Lower leg skin (tissue), 4 donors: ENCODE data around the gene CD59. TPM values are rescaled to one million over a fixed set of nuclear protein-coding genes. Genes with fewer than 3 reads are reported as not detected.
"Not testable (repeated sequence)": the region's sequence is repeated elsewhere in the genome, so short reads cannot be mapped to it uniquely, and the experiment has no call there.

ENCODE experiments used
- DNase-seq, 2 donors: peaks; one replicate each; pipeline ENCODE4 v3.0.0-alpha.2; 2019; ENCODE audit warnings: low spot score in 2 of 2
- H3K4me3 ChIP-seq: fragments of 200-600 bp; sonication (generic); 2 replicates; pipeline ENCODE4 v1.5.1; 2017; ENCODE audit warnings: mild to moderate bottlenecking, low read depth; ENCODE audit not compliant: poor library complexity, severe bottlenecking
- CTCF ChIP-seq, 3 donors: fragments of 450-650 bp; IDR thresholded peaks; one replicate each; pipeline ENCODE4 v1.5.1; 2016; ENCODE audit warnings: antibody characterized with exemption in 3 of 3, mild to moderate bottlenecking in 3 of 3, moderate library complexity in 2 of 3
- POLR2A ChIP-seq, 2 donors: fragments of 450-650 bp; IDR thresholded peaks; one replicate each; pipeline ENCODE4 v1.6.1; 2016 to 2017; ENCODE audit warnings: antibody characterized with exemption in 2 of 2, mild to moderate bottlenecking in 1 of 2, moderate library complexity in 1 of 2
- WGBS, 2 donors: methylation state at CpG; one replicate each; pipeline ENCODE4 v1.1.5; 2018; 5-methylcytosine and 5-hydroxymethylcytosine counted together
- intact Hi-C: fragments of 100-400 bp; cut with DNase I; formaldehyde crosslinking; loops from one replicate; pipeline ENCODE4 v1.15.0; 2023; ENCODE audit warnings: low total_unique reads
- total RNA-seq, 4 donors: library from RNA; depleted of rRNA; stranded (reverse); fragments of >200 nt; gene quantifications; one replicate each; pipeline ENCODE4 v1.1.0, GENCODE V29; 2016

CD59 gene
- total RNA-seq, 4 donors from 2014 or later, result 222 to 444 (median 324) TPM

DNA sequence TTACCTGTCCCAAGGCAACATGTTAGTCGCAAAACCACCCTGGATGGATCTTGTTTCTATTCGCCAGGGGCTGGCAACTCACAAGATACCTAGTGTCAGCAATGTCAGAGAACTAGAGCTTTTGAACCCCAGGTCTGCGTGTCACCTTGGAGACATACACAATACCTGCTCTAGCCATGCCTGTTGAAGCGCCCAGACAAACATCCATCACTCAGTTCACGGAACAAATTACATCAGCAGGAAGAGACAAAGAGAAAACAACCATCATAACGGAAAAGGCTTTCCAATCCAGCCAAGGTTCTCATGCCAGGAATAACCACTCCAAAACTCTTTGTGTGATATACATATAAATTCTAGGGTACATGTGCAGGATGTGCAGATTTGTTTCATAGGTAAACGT is 2.2 kb downstream of the CD59 start:
- no peak overlapping the region for H3K4me3 ChIP-seq
- TF ChIP-seq POLR2A (IDR thresholded peaks at IDR 0.05), result no peak
- TF ChIP-seq CTCF (IDR thresholded peaks at IDR 0.05), result no peak
- intact Hi-C loops, result no loop called here
- DNase-seq, result no peak
- WGBS, 2 donors, result 39 to 43% methylated on average over 7 of the region's 7 CpGs

- TF ChIP-seq CTCF (IDR thresholded peaks at IDR 0.05) (no peak), POLR2A (IDR thresholded peaks at IDR 0.05) (no peak)
- H3K4me3 ChIP-seq, result no peak overlapping the region
- WGBS, 2 donors, result 60% methylated on average over 9 of the region's 9 CpGs
- DNase-seq, result no peak
- intact Hi-C loops, result no loop called here
Observed at GRCh38 chr11:33731723-33732531, 4.3 kb downstream of the CD59 start.

DNA sequence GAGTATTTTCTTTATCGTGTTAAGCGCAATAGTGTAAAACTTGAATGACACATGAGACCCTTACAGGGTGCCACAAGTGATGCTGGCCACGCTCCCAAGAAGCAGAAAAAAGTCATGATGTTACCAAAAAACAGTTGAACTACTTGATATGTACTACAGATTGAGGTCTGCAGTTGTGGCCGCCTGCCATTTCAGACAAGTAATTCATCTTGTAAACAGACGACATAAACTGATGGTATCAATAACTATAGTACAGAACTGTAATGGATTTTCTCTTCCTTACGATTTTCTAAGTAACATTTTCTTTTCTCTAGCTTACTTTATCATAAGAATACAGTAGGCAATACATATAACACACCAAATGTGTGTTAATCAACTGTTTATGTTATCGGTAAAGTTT is 5.5 kb downstream of the CD59 start:
- H3K4me3 ChIP-seq, result no peak overlapping the region
- no peak for DNase-seq
- WGBS, 2 donors, result 60% methylated on average over 7 of the region's 7 CpGs
- TF ChIP-seq CTCF (IDR thresholded peaks at IDR 0.05) (no peak), POLR2A (IDR thresholded peaks at IDR 0.05) (no peak)
- intact Hi-C loops, result no loop called here

GRCh38 chr11:33729072-33729664 is 7.1 kb downstream of the CD59 start:
- WGBS, 2 donors, result 65 to 66% methylated on average over 5 of the region's 5 CpGs
- intact Hi-C loops, DNase-seq, H3K4me3 ChIP-seq: not testable (repeated sequence)

GRCh38 chr11:33727539-33727938 is 8.7 kb downstream of the CD59 start:
- WGBS, 2 donors, result 69 to 74% methylated on average over 1 of the region's 1 CpG
- DNase-seq, H3K4me3 ChIP-seq, intact Hi-C loops: not testable (repeated sequence)

DNA sequence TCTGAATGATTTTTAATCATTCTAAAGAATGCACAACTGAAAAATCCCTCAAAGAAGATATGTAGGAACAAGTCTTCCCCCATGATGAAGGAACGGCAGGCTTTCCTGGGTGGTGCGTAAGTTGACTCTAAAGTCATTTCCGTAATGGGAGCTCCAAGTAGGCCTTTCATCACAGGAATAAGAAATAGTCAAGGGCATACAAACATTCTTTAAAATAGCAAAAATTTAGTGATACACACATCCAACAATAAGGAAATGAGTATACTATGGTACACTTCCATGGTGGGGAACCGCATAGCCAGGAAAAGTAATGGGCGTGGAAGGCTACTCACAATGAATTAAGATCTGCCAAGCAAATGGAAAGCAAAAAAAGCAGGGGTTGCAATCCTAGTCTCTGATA is 10.7 kb downstream of the CD59 start:
- no peak for DNase-seq
- no peak overlapping the region for H3K4me3 ChIP-seq
- 80 to 88% methylated on average over 5 of the region's 5 CpGs for WGBS, 2 donors
- TF ChIP-seq CTCF (IDR thresholded peaks at IDR 0.05) (no peak), POLR2A (IDR thresholded peaks at IDR 0.05) (no peak)
- intact Hi-C loops, result no loop called here

DNA sequence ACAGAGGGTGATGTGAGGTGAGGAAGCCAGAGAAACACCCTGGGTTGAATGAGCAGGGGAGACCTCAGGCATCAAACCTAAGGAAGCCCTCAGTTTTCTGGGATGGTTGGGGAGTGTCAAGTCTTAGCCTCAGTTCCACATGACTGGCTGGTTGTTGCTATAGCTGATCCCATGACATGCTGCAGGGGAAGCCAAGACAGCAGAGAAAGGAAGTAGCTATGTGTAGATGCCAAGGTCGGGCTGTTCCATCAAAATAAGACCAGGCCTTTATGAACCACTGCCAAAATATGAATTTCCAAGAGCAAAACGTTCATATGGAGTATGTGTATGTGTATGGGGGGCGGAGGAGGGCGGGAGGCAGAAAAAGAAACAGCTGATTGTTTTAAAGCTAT is 11.6 kb downstream of the CD59 start:
- 30 to 37% methylated on average over 4 of the region's 4 CpGs for WGBS, 2 donors
- intact Hi-C loops, result no loop called here
- TF ChIP-seq POLR2A (IDR thresholded peaks at IDR 0.05) (no peak), CTCF (IDR thresholded peaks at IDR 0.05) (no peak)
- H3K4me3 ChIP-seq, result no peak overlapping the region
- peak; percentile 87 to 92 for DNase-seq
